ENCODE results near the gene DPF3. TPM values are rescaled to one million over a fixed set of nuclear protein-coding genes. Genes with fewer than 3 reads are reported as not detected.

The DPF3 gene
- polyA plus RNA-seq, 2 of the 4 experiments (the other 2 are of a cell fraction): 0.05 to 0.09 TPM

GRCh38 chr14:72809063-72809462 is 84.8 kb downstream of the DPF3 start (continued):
- no peak for TF ChIP-seq CTCF (IDR thresholded peaks at IDR 0.05)

- DNase-seq (ENCODE audit: low read depth in 1 of 2, low spot score in 1 of 2): no peak
- Histone ChIP-seq H3K4me3 (no peak overlapping the region), H3K27ac (no peak overlapping the region), H3K4me2 (no peak overlapping the region), H3K4me1 (no peaks in the 10 kb centered on the region), H3K9me3 (no peaks in the 10 kb centered on the region)
- TF ChIP-seq CTCF (IDR thresholded peaks at IDR 0.05) (no peak), KDM1A (IDR thresholded peaks at IDR 0.05; ENCODE audit: low read depth) (no peak)
- FAIRE-seq: no peak
- 46% methylated on average over 4 of the region's 4 CpGs for WGBS (ENCODE audit: missing lambda C conversion rate)
- POLR2A ChIA-PET: no interaction called here
- no peak for ATAC-seq
- CTCF ChIA-PET: interaction anchor here (0.9 to 2.0 kb wide), 2 partner anchors 27 to 295 kb away, joined by 4 to 7 read pairs; no protein-coding TSS in a partner anchor
Measured at GRCh38 chr14:72808564-72808963, 85.3 kb downstream of the DPF3 start.

DNA sequence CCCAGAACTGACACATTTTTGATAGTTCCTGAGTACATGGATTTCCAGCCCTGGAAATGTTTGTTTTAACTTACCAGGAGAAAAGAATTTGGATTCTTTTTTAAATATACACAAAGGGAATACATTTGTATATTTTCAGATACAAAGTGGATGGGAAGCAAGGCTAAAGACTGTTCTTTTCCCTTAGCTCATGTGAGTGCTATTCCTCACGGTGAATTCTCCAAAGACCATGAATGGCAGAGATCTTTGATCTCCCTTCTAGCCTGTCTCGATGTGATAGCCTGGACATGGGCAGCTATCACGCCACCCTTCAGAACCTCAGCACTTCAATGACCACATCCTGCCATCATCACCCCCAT is 91.3 kb downstream of the DPF3 start:
- Histone ChIP-seq H3K4me2 (no peak overlapping the region; the same call in 2 of the 3 replicates), H3K27ac (peak overlapping the region in 1 of 2 experiments; percentile 22; a peak in 2 of 6 replicates), H3K4me3 (no peak overlapping the region), H3K9me3 (no peaks in the 10 kb centered on the region), H3K4me1 (peaks cover 15% of the 10 kb centered on the region)
- TF ChIP-seq REST (IDR thresholded peaks at IDR 0.05) (no peak), ZC3H11A (IDR thresholded peaks at IDR 0.05) (no peak), RARB (CRISPR knock-in tag; IDR thresholded peaks at IDR 0.05) (no peak), HEYL (CRISPR knock-in tag; IDR thresholded peaks at IDR 0.05) (no peak), NPAS2 (CRISPR knock-in tag; IDR thresholded peaks at IDR 0.05; ENCODE audit: borderline replicate concordance) (no peak), TP53 (CRISPR knock-in tag; IDR thresholded peaks at IDR 0.05) (no peak)
- TF ChIP-seq, protein P1, sequence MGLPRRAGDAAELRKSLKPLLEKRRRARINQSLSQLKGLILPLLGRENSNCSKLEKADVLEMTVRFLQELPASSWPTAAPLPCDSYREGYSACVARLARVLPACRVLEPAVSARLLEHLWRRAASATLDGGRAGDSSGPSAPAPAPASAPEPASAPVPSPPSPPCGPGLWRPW (IDR thresholded peaks at IDR 0.05): no peak
- ChIA-PET POLR2A (no interaction called here), CTCF (interaction anchor here (0.6 to 1.2 kb wide), 3 partner anchors 77 to 303 kb away, joined by 3 to 5 read pairs (median 4); no protein-coding TSS in a partner anchor)
- ATAC-seq: no peak
- FAIRE-seq: no peak
- 47% methylated on average over 3 of the region's 3 CpGs for WGBS (ENCODE audit: missing lambda C conversion rate)
- DNase-seq (ENCODE audit: low read depth in 1 of 2, low spot score in 1 of 2): no peak

DNA sequence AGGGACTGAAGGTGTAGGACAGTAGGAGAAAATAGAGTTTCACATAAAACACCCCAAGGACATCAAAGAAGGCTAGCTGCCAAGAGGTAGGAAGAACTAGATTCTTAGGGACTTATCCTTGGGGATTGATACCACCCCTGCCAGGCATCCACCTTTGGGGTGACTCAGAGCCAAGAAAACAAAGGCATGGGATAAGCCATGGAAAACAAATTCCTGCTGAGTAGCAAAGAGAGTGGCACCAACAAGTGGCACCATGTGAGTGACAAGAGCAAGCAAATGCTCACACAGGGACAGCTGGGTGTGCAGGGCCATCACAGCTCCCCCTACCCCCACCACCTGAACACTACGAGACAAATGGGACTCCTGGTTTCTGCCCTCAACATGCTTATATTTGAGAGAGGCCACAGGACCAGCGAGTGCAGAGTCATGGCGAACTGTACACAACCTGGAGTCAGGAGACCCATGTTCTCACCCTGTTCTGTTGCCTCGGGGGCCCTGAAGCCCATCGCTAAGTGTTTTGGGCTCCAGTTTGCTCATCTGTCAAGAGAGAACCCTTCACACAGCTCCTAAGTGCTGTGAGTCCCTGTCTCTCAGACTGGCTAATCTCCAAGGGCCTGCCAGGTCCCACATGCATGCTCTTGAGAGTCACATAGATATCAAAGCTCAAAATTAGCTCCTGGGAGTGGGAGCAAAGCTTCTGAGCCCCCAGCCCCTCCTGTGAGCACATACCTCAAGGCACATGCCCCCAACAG is 91.9 kb downstream of the DPF3 start:
- CTCF ChIA-PET: interaction anchor here (0.6 to 1.5 kb wide), 5 partner anchors 19 to 303 kb away, joined by 3 to 5 read pairs (median 3); no protein-coding TSS in a partner anchor
- Histone ChIP-seq H3K27ac (peak overlapping the region in 1 of 2 experiments; percentile 22; a peak in 3 of 6 replicates), H3K4me1 (peaks cover 15% of the 10 kb centered on the region), H3K4me3 (no peak overlapping the region), H3K4me2 (peak overlapping the region; percentile 41), H3K9me3 (no peaks in the 10 kb centered on the region)
- TF ChIP-seq, protein P1 (IDR thresholded peaks at IDR 0.05): no peak
- TF ChIP-seq FOSL2 (IDR thresholded peaks at IDR 0.05) (no peak), FOSL2 (CRISPR knock-in tag; IDR thresholded peaks at IDR 0.05) (no peak), MAFK (IDR thresholded peaks at IDR 0.05; ENCODE audit: partially characterized antibody) (no peak), HOXA7 (CRISPR knock-in tag; IDR thresholded peaks at IDR 0.05) (no peak), KDM1A (IDR thresholded peaks at IDR 0.05; ENCODE audit: low read depth) (no peak), RARB (CRISPR knock-in tag; IDR thresholded peaks at IDR 0.05) (no peak), NR3C1 (IDR thresholded peaks at IDR 0.05) (no peak), BCL3 (IDR thresholded peaks at IDR 0.05) (no peak), PHF8 (IDR thresholded peaks at IDR 0.05; ENCODE audit: borderline replicate concordance, low read depth) (no peak), TP53 (CRISPR knock-in tag; IDR thresholded peaks at IDR 0.05) (no peak)
- no peak for DNase-seq (ENCODE audit: low read depth in 1 of 2, low spot score in 1 of 2)
- 42% methylated on average over 5 of the region's 5 CpGs for WGBS (ENCODE audit: missing lambda C conversion rate)
- ATAC-seq: peak in 1 of 2 experiments; percentile 25; a peak in 1 of 6 replicates
- POLR2A ChIA-PET: no interaction called here
- FAIRE-seq: no peak

All from A549 (cell line).